IMR-90 (cell line): ENCODE results near the gene NTRK2. TPM values are rescaled to one million over a fixed set of nuclear protein-coding genes. Genes with fewer than 3 reads are reported as not detected.

Experiments used
- ATAC-seq: fragments of 200-7000 bp; cut with Tn5 transposase; 2 replicates; pipeline ENCODE4 v1.9.1; 2020; ENCODE audit warnings: low read depth, mild to moderate bottlenecking, moderate library complexity
- BruUV-seq: library from RNA; stranded (reverse); fragments of 400-500 nt; replicated peaks from 2 replicates; lab custom pipeline; 2021; lab: Mats Ljungman, UMichigan
- CTCF ChIA-PET: fragments of 300-600 bp; formaldehyde crosslinking; extraction: SDS; loops from one replicate; lab custom pipeline; 2021; ENCODE audit warnings: antibody characterized with exemption; lab: Yijun Ruan, JAX
- POLR2A ChIA-PET: fragments of 300-600 bp; sonication (Branson Sonifier 250); formaldehyde crosslinking; loops from one replicate; lab custom pipeline; 2022; ENCODE audit warnings: antibody characterized with exemption; ENCODE audit not compliant: unreplicated experiment; lab: Charles Lee
- DNase-seq: peaks from one replicate; pipeline ENCODE4 v3.0.0; 2013
- H2AFZ ChIP-seq: replicated peaks from 2 replicates; pipeline ENCODE3; 2013; ENCODE audit warnings: low read length, mild to moderate bottlenecking; ENCODE audit not compliant: poor library complexity
- H2AK5ac ChIP-seq: 2 replicates; pipeline ENCODE4 v1.6.1; 2013; ENCODE audit warnings: low read depth, low read length, inconsistent platforms
- H2AK9ac ChIP-seq: replicated peaks from 2 replicates; pipeline ENCODE3; 2013; ENCODE audit warnings: mild to moderate bottlenecking, low read depth, low read length, moderate library complexity; ENCODE audit not compliant: poor library complexity
- H2BK120ac ChIP-seq: 2 replicates; pipeline ENCODE4 v1.6.1; 2013; ENCODE audit warnings: low read depth, low read length, inconsistent platforms
- H2BK15ac ChIP-seq: 3 replicates; pipeline ENCODE4 v1.6.1; 2013; ENCODE audit warnings: low read depth, low read length, inconsistent platforms
- H2BK20ac ChIP-seq: 2 replicates; pipeline ENCODE4 v1.6.1; 2013; ENCODE audit warnings: low read depth, mild to moderate bottlenecking, inconsistent platforms, low read length, moderate library complexity
- H2BK5ac ChIP-seq: 2 replicates; pipeline ENCODE4 v1.6.1; 2013; ENCODE audit warnings: mild to moderate bottlenecking, low read depth, low read length, inconsistent platforms; ENCODE audit not compliant: poor library complexity, severe bottlenecking
- H3K14ac ChIP-seq: replicated peaks from 2 replicates; pipeline ENCODE4 v1.6.1; 2013; ENCODE audit warnings: low read depth, low read length, inconsistent platforms
- H3K18ac ChIP-seq: 2 replicates; pipeline ENCODE4 v1.6.1; 2013; ENCODE audit warnings: low read depth, low read length, control low read depth
- H3K23ac ChIP-seq: 2 replicates; pipeline ENCODE4 v1.6.1; 2013; ENCODE audit warnings: low read depth, low read length, inconsistent platforms
- H3K27ac ChIP-seq: 2 replicates; pipeline ENCODE4 v1.5.1; 2013; ENCODE audit warnings: mild to moderate bottlenecking, control low read depth, low read length; ENCODE audit not compliant: insufficient read depth
- H3K27me3 ChIP-seq: 2 replicates; pipeline ENCODE4 v1.6.1; 2013; ENCODE audit warnings: low read length; ENCODE audit not compliant: control insufficient read depth, insufficient read depth
- H3K36me3 ChIP-seq: 2 replicates; pipeline ENCODE4 v1.6.1; 2013; ENCODE audit warnings: low read length, mixed read lengths; ENCODE audit not compliant: control insufficient read depth, insufficient read depth
- H3K4ac ChIP-seq: 2 replicates; pipeline ENCODE4 v1.6.1; 2013; ENCODE audit warnings: low read depth, low read length, inconsistent platforms
- H3K4me1 ChIP-seq: 2 replicates; pipeline ENCODE4 v1.6.1; 2013; ENCODE audit warnings: low read length, mixed read lengths; ENCODE audit not compliant: control insufficient read depth, insufficient read depth
- H3K4me2 ChIP-seq: 2 replicates; pipeline ENCODE4 v1.6.1; 2013; ENCODE audit warnings: low read depth, mild to moderate bottlenecking, control low read depth, low read length, moderate library complexity
- H3K4me3 ChIP-seq: 2 replicates; pipeline ENCODE4 v1.5.1; 2013; ENCODE audit warnings: low read depth, mild to moderate bottlenecking, control low read depth, low read length, moderate library complexity; ENCODE audit not compliant: insufficient read depth
- H3K56ac ChIP-seq: 2 replicates; pipeline ENCODE4 v1.6.1; 2013; ENCODE audit warnings: low read length, inconsistent platforms; ENCODE audit not compliant: insufficient read depth; ENCODE audit errors: extremely low read depth
- H3K79me1 ChIP-seq, 2 experiments: 2 replicates each; pipeline ENCODE4 v1.6.1; 2013; ENCODE audit warnings: low read length in 2 of 2, inconsistent platforms in 1 of 2, low read depth in 1 of 2
- H3K9ac ChIP-seq: 2 replicates; pipeline ENCODE4 v1.6.1; 2013; ENCODE audit warnings: low read depth, low read length, control low read depth
- H3K9me1 ChIP-seq: 2 replicates; pipeline ENCODE4 v1.6.1; 2013; ENCODE audit warnings: low read length, inconsistent platforms; ENCODE audit not compliant: insufficient read depth
- H3K9me3 ChIP-seq: 2 replicates; pipeline ENCODE4 v1.6.1; 2013; ENCODE audit warnings: low read length; ENCODE audit not compliant: control insufficient read depth, insufficient read depth
- H4K20me1 ChIP-seq: 2 replicates; pipeline ENCODE4 v1.6.1; 2013; ENCODE audit warnings: low read length, inconsistent platforms; ENCODE audit not compliant: insufficient read depth
- H4K5ac ChIP-seq: 2 replicates; pipeline ENCODE4 v1.6.1; 2013; ENCODE audit warnings: mild to moderate bottlenecking, low read depth, low read length, control low read depth
- H4K8ac ChIP-seq, 2 experiments: 2 replicates each; pipeline ENCODE4 v1.6.1; 2013; ENCODE audit warnings: low read depth in 2 of 2, low read length in 2 of 2, control low read depth in 1 of 2, inconsistent platforms in 1 of 2
- H4K91ac ChIP-seq: 2 replicates; pipeline ENCODE4 v1.6.1; 2013; ENCODE audit warnings: low read depth, low read length, inconsistent platforms; ENCODE audit not compliant: insufficient read depth
- RAD21 ChIP-seq: IDR thresholded peaks from 2 replicates; pipeline ENCODE4 v1.6.1; 2012; ENCODE audit warnings: low read length, improper control_type of control experiment
- SMC3 ChIP-seq: fragments of 150-350 bp; IDR thresholded peaks from 2 replicates; pipeline ENCODE4 v1.6.1; 2016; ENCODE audit warnings: low read depth, mild to moderate bottlenecking, antibody characterized with exemption, low read length, moderate library complexity
- USF2 ChIP-seq: fragments of 150-350 bp; IDR thresholded peaks from 2 replicates; pipeline ENCODE4 v1.6.1; 2017; ENCODE audit warnings: mild to moderate bottlenecking, antibody characterized with exemption, low read length, low read depth
- WGBS, 2 experiments: methylation state at CpG; one replicate each; pipeline versions ENCODE4 v1.1.5 to v1.1.7; 2013; ENCODE audit warnings: missing lambda C conversion rate in 2 of 2; ENCODE audit not compliant: insufficient read length in 1 of 2; ENCODE audit errors: extremely low coverage in 2 of 2; 5-methylcytosine and 5-hydroxymethylcytosine counted together
- dilution Hi-C: fragments of 300-500 bp; cut with HindIII; formaldehyde crosslinking; loops from one replicate; pipeline ENCODE4 v1.14.3; 2018; ENCODE audit warnings: low sequenced_read_pairs; ENCODE audit not compliant: unreplicated experiment
- in situ Hi-C: fragments of 300-500 bp; cut with MboI; formaldehyde crosslinking; loops from 3 replicates; pipeline ENCODE4 v1.14.3; 2019; ENCODE audit warnings: low sequenced_read_pairs, inconsistent platforms, mixed read lengths
- intact Hi-C: fragments of 100-400 bp; cut with micrococcal nuclease; formaldehyde crosslinking; loops from 2 replicates; pipeline ENCODE4 v1.10.0; 2022
- polyA plus RNA-seq, 3 experiments: library from polyadenylated mRNA; depleted of rRNA; stranded (reverse); fragments of >200 nt; gene quantifications; 2 replicates each; pipeline ENCODE4 v1.2.3, GENCODE V29; 2012; ENCODE audit warnings: low replicate concordance in 1 of 3
- total RNA-seq: library from RNA; depleted of rRNA; stranded (reverse); fragments of >200 nt; gene quantifications from 2 replicates; pipeline ENCODE4 v1.2.3, GENCODE V29; 2012

NTRK2 gene
- total and polyA plus RNA-seq, 2 of the 4 experiments (the other 2 are of a cell fraction): under 0.01 to 0.02 TPM

GRCh38 chr9:84621811-84622210, 47.7 kb upstream of the NTRK2 start:
- H4K5ac ChIP-seq: no peak overlapping the region
- dilution Hi-C loops: no loop called here
- no peak overlapping the region for H2BK15ac ChIP-seq
- no peak overlapping the region for H2BK20ac ChIP-seq
- no peaks in the 10 kb centered on the region for H3K36me3 ChIP-seq
- BruUV-seq: no TSS peak
- H3K9ac ChIP-seq: no peak overlapping the region
- peaks cover 10% of the 10 kb centered on the region for H3K9me3 ChIP-seq
- H3K23ac ChIP-seq: no peak overlapping the region
- no peak overlapping the region for H2BK120ac ChIP-seq
- in situ Hi-C loops: no loop called here
- DNase-seq (no peak), ATAC-seq (no peak)
- CTCF ChIA-PET: no interaction called here
- H2AK5ac ChIP-seq: no peak overlapping the region
- no peak overlapping the region for H4K8ac ChIP-seq
- H3K4me2 ChIP-seq: no peak overlapping the region
- H3K4ac ChIP-seq: no peak overlapping the region
- H3K27ac ChIP-seq: no peak overlapping the region
- TF ChIP-seq RAD21 (no peak), USF2 (no peak), SMC3 (no peak)
- H3K4me1 ChIP-seq: no peaks in the 10 kb centered on the region
- no peak overlapping the region for H4K91ac ChIP-seq
- WGBS, 2 experiments: 50% methylated on average over 1 of the region's 2 CpGs; no CpG with 5 or more reads in 1 of the 2 experiments
- H3K56ac ChIP-seq: no peak overlapping the region
- H3K4me3 ChIP-seq: no peak overlapping the region
- no peak overlapping the region for H2AFZ ChIP-seq
- no peak overlapping the region for H3K18ac ChIP-seq
- no peaks in the 10 kb centered on the region for H4K20me1 ChIP-seq
- no peak overlapping the region for H2AK9ac ChIP-seq
- POLR2A ChIA-PET: no interaction called here
- H3K27me3 ChIP-seq: no peaks in the 10 kb centered on the region
- no peak overlapping the region for H2BK5ac ChIP-seq
- no peaks in the 10 kb centered on the region for H3K9me1 ChIP-seq
- intact Hi-C loops: no loop called here
- no peak overlapping the region for H3K14ac ChIP-seq
- H3K79me1 ChIP-seq: no peaks in the 10 kb centered on the region
